ENCODE results near the gene ZBTB7C.

DNA sequence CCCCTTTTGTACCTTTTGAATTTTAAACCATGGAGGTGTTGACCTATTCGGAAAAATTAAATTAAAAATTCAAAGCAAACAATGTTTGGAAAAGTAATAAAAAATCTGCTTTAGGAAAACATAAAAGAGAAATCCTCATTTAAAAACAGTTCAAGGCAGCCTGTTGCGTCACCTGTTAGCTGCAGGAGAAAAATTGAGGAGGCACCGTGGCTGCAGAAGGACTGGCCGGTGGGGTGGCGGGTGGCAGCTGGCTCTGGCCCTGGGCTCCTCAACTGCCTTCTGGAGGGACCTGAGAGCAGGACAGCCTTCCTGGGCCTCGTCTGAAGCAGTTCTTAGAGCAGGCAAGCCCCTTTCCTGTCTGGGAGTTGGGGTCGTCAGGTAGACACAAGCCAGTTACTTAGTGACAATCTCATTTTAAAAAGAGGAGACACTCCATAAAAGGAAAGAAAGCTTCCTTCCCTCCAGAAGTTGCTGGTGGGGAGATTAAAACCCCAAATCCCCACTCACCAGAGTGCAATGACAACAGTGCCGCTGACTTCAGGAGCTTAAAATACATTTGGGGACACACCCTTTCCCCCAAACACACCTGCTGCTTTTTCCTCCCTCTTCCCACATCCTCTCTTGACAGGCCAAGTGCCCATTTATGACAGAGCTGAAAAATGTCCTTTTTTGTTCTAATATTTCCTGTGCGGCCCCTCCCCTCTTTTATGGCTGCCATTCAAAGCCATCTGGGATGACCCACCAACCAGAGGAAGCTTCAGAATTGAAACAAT lies 9.7 kb downstream of the ZBTB7C start:
- TF ChIP-seq, protein P1, sequence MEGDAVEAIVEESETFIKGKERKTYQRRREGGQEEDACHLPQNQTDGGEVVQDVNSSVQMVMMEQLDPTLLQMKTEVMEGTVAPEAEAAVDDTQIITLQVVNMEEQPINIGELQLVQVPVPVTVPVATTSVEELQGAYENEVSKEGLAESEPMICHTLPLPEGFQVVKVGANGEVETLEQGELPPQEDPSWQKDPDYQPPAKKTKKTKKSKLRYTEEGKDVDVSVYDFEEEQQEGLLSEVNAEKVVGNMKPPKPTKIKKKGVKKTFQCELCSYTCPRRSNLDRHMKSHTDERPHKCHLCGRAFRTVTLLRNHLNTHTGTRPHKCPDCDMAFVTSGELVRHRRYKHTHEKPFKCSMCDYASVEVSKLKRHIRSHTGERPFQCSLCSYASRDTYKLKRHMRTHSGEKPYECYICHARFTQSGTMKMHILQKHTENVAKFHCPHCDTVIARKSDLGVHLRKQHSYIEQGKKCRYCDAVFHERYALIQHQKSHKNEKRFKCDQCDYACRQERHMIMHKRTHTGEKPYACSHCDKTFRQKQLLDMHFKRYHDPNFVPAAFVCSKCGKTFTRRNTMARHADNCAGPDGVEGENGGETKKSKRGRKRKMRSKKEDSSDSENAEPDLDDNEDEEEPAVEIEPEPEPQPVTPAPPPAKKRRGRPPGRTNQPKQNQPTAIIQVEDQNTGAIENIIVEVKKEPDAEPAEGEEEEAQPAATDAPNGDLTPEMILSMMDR (IDR thresholded peaks at IDR 0.05; ENCODE audit: low read depth, low read length, missing input control) = no peak
- TF ChIP-seq FOXA1 (IDR thresholded peaks at IDR 0.05) = no peak
- TF ChIP-seq TAF1 (conservative IDR thresholded peaks at IDR 0.05) = no peak
- TF ChIP-seq, protein P2, sequence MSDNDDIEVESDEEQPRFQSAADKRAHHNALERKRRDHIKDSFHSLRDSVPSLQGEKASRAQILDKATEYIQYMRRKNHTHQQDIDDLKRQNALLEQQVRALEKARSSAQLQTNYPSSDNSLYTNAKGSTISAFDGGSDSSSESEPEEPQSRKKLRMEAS (IDR thresholded peaks at IDR 0.05) = no peak
- no peak for TF ChIP-seq RXRA (IDR thresholded peaks at IDR 0.05)
- TF ChIP-seq EGR1 (IDR thresholded peaks at IDR 0.05; ENCODE audit: low read depth in 2 of 2) = no peak

All from liver (tissue), 3 donors.